Peyer's patch (tissue), 4 donors: ENCODE results near the gene MXRA7. TPM values are rescaled to one million over a fixed set of nuclear protein-coding genes. Genes with fewer than 3 reads are reported as not detected.
"Not testable (repeated sequence)": the region's sequence is repeated elsewhere in the genome, so short reads cannot be mapped to it uniquely, and the experiment has no call there.

Source experiments
- DNase-seq, 3 donors: peaks; one replicate each; pipeline ENCODE4 v3.0.0-alpha.2; 2017 to 2019
- H3K27ac ChIP-seq, 4 donors: fragments of 200-600 bp; sonication (generic); one replicate each; pipeline ENCODE4 v1.5.1; 2016 to 2019
- H3K27me3 ChIP-seq, 2 donors: fragments of 200-600 bp; sonication (generic); one replicate each; pipeline ENCODE4 v1.5.1; 2019
- H3K36me3 ChIP-seq, 3 donors: fragments of 200-600 bp; sonication (generic); one replicate each; pipeline ENCODE4 v1.5.1; 2016 to 2019
- H3K4me1 ChIP-seq, 4 donors: fragments of 200-600 bp; sonication (generic); one replicate each; pipeline ENCODE4 v1.5.1; 2016 to 2019
- H3K4me3 ChIP-seq, 4 donors: fragments of 200-600 bp; sonication (generic); 1 replicate in 3 of 4; 2 replicates in 1 of 4; pipeline ENCODE4 v1.5.1; 2016 to 2019; ENCODE audit warnings: mild to moderate bottlenecking in 1 of 4
- H3K9me3 ChIP-seq, 4 donors: fragments of 200-600 bp; sonication (generic); one replicate each; pipeline ENCODE4 v1.5.1; 2016 to 2019; ENCODE audit warnings: mild to moderate bottlenecking in 1 of 4
- CTCF ChIP-seq, 6 experiments: fragments of 450-650 bp in 4 of 6; fragments of 200-600 bp in 2 of 6; sonication (generic) in 1 of 6; IDR thresholded peaks; one replicate each; pipeline ENCODE4 v1.5.1; 2017 to 2019; ENCODE audit warnings: antibody characterized with exemption in 6 of 6, mild to moderate bottlenecking in 3 of 6, moderate library complexity in 1 of 6
- POLR2A ChIP-seq, 2 donors: fragments of 450-650 bp; IDR thresholded peaks; one replicate each; pipeline ENCODE4 v1.5.1; 2017; ENCODE audit warnings: antibody characterized with exemption in 2 of 2, mild to moderate bottlenecking in 2 of 2, moderate library complexity in 2 of 2
- total RNA-seq, 4 donors: library from RNA; depleted of rRNA; stranded (reverse); fragments of >200 nt; gene quantifications; one replicate each; pipeline ENCODE4 v1.1.0, GENCODE V29; 2016

The MXRA7 gene
- total RNA-seq, 4 donors from 2014 or later = 9.1 to 27.3 (median 23.4) TPM

GRCh38 chr17:76742958-76743357 lies 32.2 kb upstream of the MXRA7 start:
- peaks cover 0 to 59% (median 4%) of the 10 kb centered on the region in 3 donors for H3K36me3 ChIP-seq
- peaks cover 0 to 19% (median 4%) of the 10 kb centered on the region in 4 donors for H3K4me1 ChIP-seq
- no peaks in the 10 kb centered on the region for H3K27me3 ChIP-seq
- no peak overlapping the region for H3K27ac ChIP-seq
- H3K4me3 ChIP-seq = no peak overlapping the region
- H3K9me3 ChIP-seq = no peaks in the 10 kb centered on the region
- DNase-seq = no peak
- TF ChIP-seq CTCF (IDR thresholded peaks at IDR 0.05) = no peak
- TF ChIP-seq POLR2A (IDR thresholded peaks at IDR 0.05) = no peak

DNA sequence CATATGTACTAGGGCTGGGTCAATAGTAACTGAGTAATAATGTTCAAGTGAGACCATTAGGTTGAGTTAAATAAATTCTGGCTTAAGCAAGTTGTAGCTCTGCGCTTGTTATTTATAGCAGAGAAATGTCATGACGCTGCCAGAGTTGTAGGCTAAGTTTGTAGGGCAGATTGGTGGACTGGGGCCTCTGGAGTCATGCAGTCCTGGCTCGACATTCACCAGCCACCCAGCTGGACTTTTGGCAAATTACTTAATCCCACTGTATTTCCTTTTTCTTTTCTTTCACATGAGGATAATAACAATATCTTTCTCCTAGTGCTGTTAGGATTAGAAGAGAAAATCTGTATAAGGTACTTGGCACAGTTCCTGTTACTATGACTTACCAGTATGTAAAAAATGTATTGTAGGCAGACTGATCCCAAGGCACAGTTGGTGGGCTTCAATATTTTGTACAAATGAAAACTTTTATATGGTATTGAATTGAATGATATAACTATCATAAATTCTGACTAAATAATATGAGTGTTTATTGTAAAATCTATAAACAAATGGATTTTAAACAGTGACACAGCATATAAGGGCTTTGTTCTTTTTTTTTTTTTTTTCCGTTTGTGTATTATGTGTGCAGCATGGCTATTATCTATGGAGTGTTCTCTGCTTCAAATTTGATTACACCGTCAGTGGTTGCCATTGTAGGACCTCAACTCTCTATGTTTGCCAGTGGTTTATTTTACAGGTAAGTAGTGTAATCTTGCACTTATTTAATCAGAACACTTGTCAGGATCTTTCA lies 29.8 kb upstream of the MXRA7 start:
- TF ChIP-seq CTCF (IDR thresholded peaks at IDR 0.05) = no peak
- TF ChIP-seq POLR2A (IDR thresholded peaks at IDR 0.05) = no peak

DNA sequence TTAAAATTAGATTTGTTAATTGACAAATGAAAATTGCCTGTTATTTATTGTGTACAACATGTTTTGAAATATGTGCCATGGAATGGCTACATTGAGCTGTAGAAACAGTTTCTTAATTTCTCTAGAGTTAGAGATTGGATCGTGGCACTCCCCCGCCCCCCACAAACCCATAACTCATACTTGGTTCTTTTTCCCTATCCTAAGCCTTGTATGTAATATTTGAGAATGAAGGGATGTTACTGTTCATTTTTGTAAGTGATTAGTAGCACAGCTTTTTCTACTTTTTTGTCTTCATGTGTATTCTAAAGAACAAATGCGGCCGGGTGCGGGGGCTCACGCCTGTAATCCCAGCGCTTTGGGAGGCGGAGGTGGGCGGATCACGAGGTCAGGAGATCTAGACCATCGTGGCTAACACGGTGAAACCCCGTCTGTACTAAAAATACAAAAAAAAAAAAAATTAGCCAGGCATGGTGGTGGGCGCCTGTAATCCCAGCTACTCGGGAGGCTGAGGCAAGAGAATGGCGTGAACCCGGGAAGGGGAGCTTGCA lies 28.9 kb upstream of the MXRA7 start:
- DNase-seq, H3K9me3 ChIP-seq, H3K4me3 ChIP-seq, H3K27me3 ChIP-seq: not testable (repeated sequence)
- H3K4me1 ChIP-seq = peaks cover 0 to 29% (median 8%) of the 10 kb centered on the region in 4 donors
- H3K36me3 ChIP-seq = peaks cover 0 to 37% (median 0%) of the 10 kb centered on the region in 3 donors
- H3K27ac ChIP-seq = peak overlapping the region in 1 of 4 donors; percentile 28

More for the DNA sequence above, 29.8 kb upstream of the MXRA7 start:
- Histone ChIP-seq H3K27ac (peak overlapping the region in 1 of 4 donors; percentile 28), H3K4me1 (peaks cover 0 to 20% (median 4%) of the 10 kb centered on the region in 4 donors), H3K36me3 (peaks cover 0 to 38% (median 4%) of the 10 kb centered on the region in 3 donors), H3K9me3 (no peaks in the 10 kb centered on the region), H3K4me3 (no peak overlapping the region), H3K27me3 (no peaks in the 10 kb centered on the region)
- DNase-seq = no peak

DNA sequence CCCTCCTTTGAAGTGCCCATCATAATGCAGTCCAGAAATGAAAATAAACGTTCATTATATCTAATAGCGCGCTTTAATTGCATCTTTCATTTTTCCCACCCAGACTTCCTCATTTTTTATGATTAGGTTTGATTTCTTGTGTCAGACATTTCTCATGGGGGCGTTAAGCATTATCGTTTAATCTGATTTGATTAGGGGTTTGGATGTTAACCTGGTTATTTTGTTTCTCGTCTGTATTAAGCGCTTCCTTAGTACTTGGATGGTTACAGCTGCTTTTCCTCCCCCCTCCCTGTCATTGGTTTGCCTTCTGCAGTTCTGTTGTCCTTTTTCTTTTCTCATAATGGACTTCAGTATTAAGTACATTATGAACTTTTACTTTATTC lies 27.7 kb upstream of the MXRA7 start:
- TF ChIP-seq CTCF (IDR thresholded peaks at IDR 0.05) = no peak
- no peak for TF ChIP-seq POLR2A (IDR thresholded peaks at IDR 0.05)
- Histone ChIP-seq H3K27me3 (no peaks in the 10 kb centered on the region), H3K9me3 (no peaks in the 10 kb centered on the region), H3K27ac (peak overlapping the region; percentile 99 to 100 (median 100)), H3K4me1 (peaks cover 0 to 41% (median 13%) of the 10 kb centered on the region in 4 donors), H3K36me3 (peaks cover 0 to 37% (median 0%) of the 10 kb centered on the region in 3 donors), H3K4me3 (peak overlapping the region; percentile 89 to 97 (median 92))
- no peak for DNase-seq

- Histone ChIP-seq H3K27ac (peak within 1 kb of the TSS; percentile 99 to 100 (median 100)), H3K9me3 (no peaks in the 10 kb centered on the region), H3K27me3 (no peaks in the 10 kb centered on the region), H3K4me3 (peak within 1 kb of the TSS; percentile 89 to 97 (median 92)), H3K4me1 (peaks cover 0 to 46% (median 13%) of the 10 kb centered on the region in 4 donors), H3K36me3 (peaks cover 0 to 38% (median 0%) of the 10 kb centered on the region in 3 donors)
- peak; percentile 87 to 96 (median 95) for DNase-seq
- TF ChIP-seq POLR2A (IDR thresholded peaks at IDR 0.05) = peak; percentile 45 to 58
- peak in 3 of 6 experiments; percentile 3 to 23 (median 12) for TF ChIP-seq CTCF (IDR thresholded peaks at IDR 0.05)
Measured at GRCh38 chr17:76737676-76738467, 27.1 kb upstream of the MXRA7 start, which contains the start of gene MFSD11. MFSD11 (plus strand) TSS chr17:76738119; CDS start chr17:76738353, 234 bp downstream.
